IMR-90 (cell line): ENCODE data around the gene RIPK4.

ENCODE experiments used
- BHLHE40 ChIP-seq: fragments of 150-350 bp; IDR thresholded peaks from 2 replicates; pipeline ENCODE4 v1.6.1; 2016; ENCODE audit warnings: mild to moderate bottlenecking, low read depth, low read length
- CTCF ChIP-seq: conservative IDR thresholded peaks from 2 replicates; pipeline ENCODE4 v1.5.1; 2012; ENCODE audit warnings: mild to moderate bottlenecking, low read depth, low read length, improper control_type of control experiment
- MAFK ChIP-seq: IDR thresholded peaks from 2 replicates; pipeline ENCODE4 v1.6.1; 2012; ENCODE audit warnings: low read depth, low read length, improper control_type of control experiment
- MAZ ChIP-seq: IDR thresholded peaks from 2 replicates; pipeline ENCODE4 v1.6.1; 2012; ENCODE audit warnings: low read depth, mild to moderate bottlenecking, low read length, improper control_type of control experiment, moderate library complexity, borderline replicate concordance
- MXI1 ChIP-seq: IDR thresholded peaks from 2 replicates; pipeline ENCODE4 v1.6.1; 2012; ENCODE audit warnings: low read depth, mild to moderate bottlenecking, low read length, moderate library complexity, borderline replicate concordance
- POLR2A ChIP-seq: IDR thresholded peaks from 2 replicates; pipeline ENCODE4 v1.6.1; 2012; ENCODE audit warnings: mild to moderate bottlenecking, low read depth, low read length

- TF ChIP-seq POLR2A (no peak), CTCF (no peak), MXI1 (no peak), MAFK (no peak), MAZ (no peak), BHLHE40 (no peak)
These were observed 1.4 kb downstream of the RIPK4 start for GRCh38 chr21:41765420-41765821.
